ENCODE data around the gene RASSF5.
A peak's percentile ranks its signal among the peaks of the same experiment; 100 is the strongest.

Gene RASSF5

DNA sequence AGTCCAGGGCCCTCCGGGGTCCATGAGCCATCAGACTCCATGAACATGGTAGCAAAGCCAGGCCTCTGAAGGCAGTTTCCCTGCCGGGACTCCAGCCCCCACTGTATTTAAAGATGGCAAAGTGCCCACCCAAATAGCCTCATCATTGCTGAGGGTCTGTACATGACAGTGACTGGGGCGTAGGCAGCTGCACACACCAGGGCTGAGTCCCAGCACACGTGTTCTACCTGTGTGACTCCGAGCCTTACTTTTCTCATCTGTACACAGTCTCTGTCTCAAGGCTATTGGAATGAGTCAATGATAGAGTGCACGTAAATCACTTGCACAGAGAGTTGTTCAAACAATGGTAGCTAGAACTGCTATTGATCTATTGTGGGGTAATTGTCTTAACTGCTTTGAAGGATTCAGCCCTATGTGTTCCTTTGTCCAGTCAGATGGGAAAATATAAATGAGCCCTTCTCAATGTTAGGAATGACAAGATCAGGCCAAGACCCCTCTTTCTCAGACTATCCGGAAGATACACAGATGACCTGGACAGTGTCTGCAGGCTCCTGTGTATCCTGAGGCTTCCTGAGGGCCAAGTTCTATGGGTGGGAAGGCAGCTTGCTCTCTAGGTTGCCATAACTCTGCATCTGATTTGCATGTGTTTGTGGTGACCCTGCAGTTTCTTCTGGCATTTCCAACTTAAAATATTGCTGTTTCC is 48.9 kb downstream of the RASSF5 start:
- H3K9me3 ChIP-seq (ENCODE audit: low read length): no peaks in the 10 kb centered on the region
- peaks cover 6% of the 10 kb centered on the region for H3K4me1 ChIP-seq (ENCODE audit: insufficient read depth, low read length)
- H3K36me3 ChIP-seq (ENCODE audit: insufficient read depth, low read length): no peaks in the 10 kb centered on the region
- H3K4me3 ChIP-seq (ENCODE audit: low read depth in 1 of 2, low read length in 2 of 2): no peak overlapping the region
- peaks cover 0 to 4% of the 10 kb centered on the region in 2 donors for H3K27me3 ChIP-seq (ENCODE audit: control insufficient read depth in 1 of 2, insufficient read depth in 2 of 2, low read length in 2 of 2)
- H3K27ac ChIP-seq (ENCODE audit: low read depth, low read length): no peak overlapping the region
- H3K9ac ChIP-seq (ENCODE audit: low read length): no peak overlapping the region

- Histone ChIP-seq H3K36me3 (ENCODE audit: insufficient read depth, low read length) (no peaks in the 10 kb centered on the region), H3K4me3 (ENCODE audit: low read depth in 1 of 2, low read length in 2 of 2) (peak overlapping the region; percentile 56 to 57), H3K27me3 (ENCODE audit: control insufficient read depth in 1 of 2, insufficient read depth in 2 of 2, low read length in 2 of 2) (peaks cover 0 to 4% of the 10 kb centered on the region in 2 donors), H3K9ac (ENCODE audit: low read length) (no peak overlapping the region), H3K9me3 (ENCODE audit: low read length) (no peaks in the 10 kb centered on the region), H3K4me1 (ENCODE audit: insufficient read depth, low read length) (peaks cover 6% of the 10 kb centered on the region), H3K27ac (ENCODE audit: low read depth, low read length) (peak overlapping the region; percentile 44)
Measured at GRCh38 chr1:206556750-206557635, 49.7 kb downstream of the RASSF5 start.

DNA sequence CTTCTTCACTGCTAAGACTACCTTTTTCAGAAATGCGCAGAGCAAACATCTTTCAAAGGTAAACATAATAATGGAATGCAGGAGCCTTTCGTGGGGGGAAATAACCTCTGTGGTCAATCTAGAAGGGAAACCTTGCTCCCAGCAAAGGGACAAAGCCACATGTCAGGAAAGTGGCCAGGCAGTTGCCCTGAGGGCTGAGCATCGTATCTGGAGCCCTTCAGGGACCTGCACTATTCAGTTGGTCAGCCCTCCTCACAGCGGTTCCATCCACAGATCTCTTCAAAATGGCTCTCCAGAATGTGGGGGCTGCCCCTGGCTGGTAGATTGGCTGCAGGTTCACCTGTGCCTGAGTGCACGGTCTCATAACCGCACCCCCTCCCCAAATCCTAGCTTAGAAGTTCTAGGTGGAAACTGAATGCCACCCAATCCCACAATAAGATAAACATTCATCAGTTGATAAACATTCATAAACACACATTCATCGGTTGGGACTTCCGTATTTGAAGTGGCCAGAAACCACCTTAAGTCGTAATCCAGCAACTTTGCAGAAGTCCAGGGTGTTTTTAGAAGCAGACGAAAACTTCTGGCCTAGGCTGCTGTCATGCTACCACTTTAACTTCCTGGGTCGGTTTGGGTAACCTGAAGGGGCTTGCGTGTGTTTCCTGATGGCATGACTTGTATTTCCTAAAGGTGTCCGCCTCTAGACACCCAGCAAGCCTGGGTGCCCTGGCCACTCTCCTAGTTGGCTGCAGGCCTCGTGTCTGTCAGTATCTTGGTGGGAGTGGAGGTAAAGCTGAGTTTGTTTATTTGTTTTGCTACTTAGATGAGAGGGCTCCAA is 50.5 kb downstream of the RASSF5 start:
- H3K27ac ChIP-seq (ENCODE audit: low read depth, low read length): peak overlapping the region; percentile 44
- H3K4me3 ChIP-seq (ENCODE audit: low read depth in 1 of 2, low read length in 2 of 2): peak overlapping the region; percentile 56 to 57
- no peak overlapping the region for H3K9ac ChIP-seq (ENCODE audit: low read length)
- peaks cover 6% of the 10 kb centered on the region for H3K4me1 ChIP-seq (ENCODE audit: insufficient read depth, low read length)
- H3K36me3 ChIP-seq (ENCODE audit: insufficient read depth, low read length): no peaks in the 10 kb centered on the region
- no peaks in the 10 kb centered on the region for H3K9me3 ChIP-seq (ENCODE audit: low read length)
- H3K27me3 ChIP-seq (ENCODE audit: control insufficient read depth in 1 of 2, insufficient read depth in 2 of 2, low read length in 2 of 2): peaks cover 0 to 4% of the 10 kb centered on the region in 2 donors

GRCh38 chr1:206558794-206559671 is 51.7 kb downstream of the RASSF5 start:
- H3K9me3 ChIP-seq (ENCODE audit: low read length): no peaks in the 10 kb centered on the region
- H3K9ac ChIP-seq (ENCODE audit: low read length): no peak overlapping the region
- H3K36me3 ChIP-seq (ENCODE audit: insufficient read depth, low read length): no peaks in the 10 kb centered on the region
- no peak overlapping the region for H3K27ac ChIP-seq (ENCODE audit: low read depth, low read length)
- peaks cover 6% of the 10 kb centered on the region for H3K4me1 ChIP-seq (ENCODE audit: insufficient read depth, low read length)
- H3K4me3 ChIP-seq (ENCODE audit: low read depth in 1 of 2, low read length in 2 of 2): no peak overlapping the region
- peaks cover 0 to 4% of the 10 kb centered on the region in 2 donors for H3K27me3 ChIP-seq (ENCODE audit: control insufficient read depth in 1 of 2, insufficient read depth in 2 of 2, low read length in 2 of 2)

GRCh38 chr1:206559672-206559995 is 52.3 kb downstream of the RASSF5 start:
- Histone ChIP-seq H3K27ac (ENCODE audit: low read depth, low read length) (no peak overlapping the region), H3K9ac (ENCODE audit: low read length) (no peak overlapping the region), H3K27me3 (ENCODE audit: control insufficient read depth in 1 of 2, insufficient read depth in 2 of 2, low read length in 2 of 2) (peaks cover 0 to 4% of the 10 kb centered on the region in 2 donors), H3K4me3 (ENCODE audit: low read depth in 1 of 2, low read length in 2 of 2) (no peak overlapping the region), H3K36me3 (ENCODE audit: insufficient read depth, low read length) (no peaks in the 10 kb centered on the region), H3K4me1 (ENCODE audit: insufficient read depth, low read length) (peaks cover 6% of the 10 kb centered on the region), H3K9me3 (ENCODE audit: low read length) (no peaks in the 10 kb centered on the region)

- no peak overlapping the region for H3K9ac ChIP-seq (ENCODE audit: low read length)
- H3K4me3 ChIP-seq (ENCODE audit: low read depth in 1 of 2, low read length in 2 of 2): no peak overlapping the region
- no peaks in the 10 kb centered on the region for H3K36me3 ChIP-seq (ENCODE audit: insufficient read depth, low read length)
- H3K27me3 ChIP-seq (ENCODE audit: control insufficient read depth in 1 of 2, insufficient read depth in 2 of 2, low read length in 2 of 2): peaks cover 0 to 4% of the 10 kb centered on the region in 2 donors
- no peak overlapping the region for H3K27ac ChIP-seq (ENCODE audit: low read depth, low read length)
- peaks cover 6% of the 10 kb centered on the region for H3K4me1 ChIP-seq (ENCODE audit: insufficient read depth, low read length)
- H3K9me3 ChIP-seq (ENCODE audit: low read length): no peaks in the 10 kb centered on the region
Measured at GRCh38 chr1:206560007-206560716, 52.8 kb downstream of the RASSF5 start.

DNA sequence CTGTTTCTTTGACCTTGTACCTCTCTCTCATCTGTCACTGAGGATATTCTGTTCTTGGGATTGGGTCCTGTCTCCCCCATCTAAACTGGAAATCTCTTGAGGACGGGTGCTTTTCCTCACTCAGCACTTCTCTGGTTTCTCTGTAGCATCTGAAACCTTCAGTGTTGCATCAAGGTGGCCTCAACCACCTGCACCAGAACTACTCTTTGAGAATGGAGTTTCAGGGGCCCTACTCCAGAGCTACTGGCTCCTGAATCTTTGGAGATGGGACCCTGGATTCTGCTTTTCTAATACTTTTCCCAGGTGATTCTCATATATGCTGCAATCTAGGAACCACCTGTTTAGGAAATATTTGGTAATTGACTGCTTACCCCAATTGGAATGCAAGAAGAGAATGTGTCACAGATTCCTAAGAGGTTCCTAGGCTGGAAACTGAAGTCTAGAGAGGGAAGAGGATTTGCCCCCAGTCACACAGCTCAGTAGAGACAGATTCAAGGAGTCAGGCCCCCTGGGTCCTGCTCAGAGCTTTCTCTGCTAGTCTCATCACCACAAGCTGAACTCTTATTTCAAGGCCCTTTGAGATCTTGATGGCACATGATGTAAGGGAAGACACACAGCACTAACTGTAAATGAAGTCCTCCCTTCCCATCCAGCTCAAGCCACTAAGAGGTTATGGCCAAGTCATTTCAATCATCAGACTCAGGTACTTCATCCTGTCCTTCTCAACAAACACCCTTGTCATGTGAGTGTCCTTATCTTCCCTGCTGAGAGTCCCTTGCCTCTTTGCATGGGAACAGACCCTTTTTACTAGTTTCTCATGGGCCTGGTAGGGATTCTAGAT is 56.3 kb downstream of the RASSF5 start:
- Histone ChIP-seq H3K27ac (ENCODE audit: low read depth, low read length) (no peak overlapping the region), H3K9ac (ENCODE audit: low read length) (no peak overlapping the region), H3K27me3 (ENCODE audit: control insufficient read depth in 1 of 2, insufficient read depth in 2 of 2, low read length in 2 of 2) (peaks cover 0 to 4% of the 10 kb centered on the region in 2 donors), H3K36me3 (ENCODE audit: insufficient read depth, low read length) (no peaks in the 10 kb centered on the region), H3K4me1 (ENCODE audit: insufficient read depth, low read length) (no peaks in the 10 kb centered on the region), H3K9me3 (ENCODE audit: low read length) (no peaks in the 10 kb centered on the region), H3K4me3 (ENCODE audit: low read depth in 1 of 2, low read length in 2 of 2) (no peak overlapping the region)

DNA sequence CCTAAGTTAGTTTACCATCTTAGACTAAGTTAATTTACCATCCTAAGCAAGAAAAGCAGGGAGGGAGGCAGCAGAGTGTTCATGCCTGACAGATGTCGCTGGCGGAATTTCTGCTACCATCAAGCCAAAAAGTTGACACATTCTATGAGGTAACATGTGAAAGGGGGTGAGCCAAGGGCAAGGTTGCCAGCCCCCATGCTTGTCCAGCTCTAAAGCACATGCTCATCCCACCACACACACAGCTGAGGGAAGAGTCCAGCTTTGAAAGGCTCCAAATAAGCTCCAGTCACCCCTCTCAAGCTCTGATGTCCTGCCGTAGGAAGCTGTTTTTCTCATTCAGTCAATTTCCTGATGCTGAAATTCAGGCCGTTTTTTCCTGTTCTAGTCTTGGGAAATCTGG is 58.7 kb downstream of the RASSF5 start:
- Histone ChIP-seq H3K4me3 (ENCODE audit: low read depth in 1 of 2, low read length in 2 of 2) (no peak overlapping the region), H3K9ac (ENCODE audit: low read length) (no peak overlapping the region), H3K27me3 (ENCODE audit: control insufficient read depth in 1 of 2, insufficient read depth in 2 of 2, low read length in 2 of 2) (no peaks in the 10 kb centered on the region), H3K36me3 (ENCODE audit: insufficient read depth, low read length) (no peaks in the 10 kb centered on the region), H3K4me1 (ENCODE audit: insufficient read depth, low read length) (no peaks in the 10 kb centered on the region), H3K9me3 (ENCODE audit: low read length) (no peaks in the 10 kb centered on the region), H3K27ac (ENCODE audit: low read depth, low read length) (no peak overlapping the region)

DNA sequence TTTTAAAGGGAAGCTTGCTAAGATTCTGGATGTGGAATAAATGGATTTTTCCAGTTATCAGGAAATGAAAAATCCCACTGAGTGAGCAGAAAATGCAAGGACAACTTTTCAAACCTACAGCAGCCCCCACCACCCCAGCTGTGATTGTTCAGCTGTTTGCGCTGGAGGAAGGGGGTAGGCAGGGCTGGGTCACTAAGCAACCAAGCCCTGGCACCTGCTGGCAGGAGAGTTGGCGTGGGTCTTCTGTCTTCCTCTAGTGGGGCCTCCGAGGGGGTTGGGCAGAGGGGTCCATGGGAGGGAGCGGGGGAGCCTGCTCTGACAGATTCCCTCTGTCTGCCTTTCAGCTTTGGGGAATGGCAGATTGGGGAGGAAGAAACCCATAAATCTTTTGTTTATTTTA is 59.7 kb downstream of the RASSF5 start:
- no peak overlapping the region for H3K27ac ChIP-seq (ENCODE audit: low read depth, low read length)
- H3K4me3 ChIP-seq (ENCODE audit: low read depth in 1 of 2, low read length in 2 of 2): no peak overlapping the region
- no peak overlapping the region for H3K9ac ChIP-seq (ENCODE audit: low read length)
- H3K4me1 ChIP-seq (ENCODE audit: insufficient read depth, low read length): no peaks in the 10 kb centered on the region
- no peaks in the 10 kb centered on the region for H3K36me3 ChIP-seq (ENCODE audit: insufficient read depth, low read length)
- no peaks in the 10 kb centered on the region for H3K27me3 ChIP-seq (ENCODE audit: control insufficient read depth in 1 of 2, insufficient read depth in 2 of 2, low read length in 2 of 2)
- H3K9me3 ChIP-seq (ENCODE audit: low read length): no peaks in the 10 kb centered on the region

DNA sequence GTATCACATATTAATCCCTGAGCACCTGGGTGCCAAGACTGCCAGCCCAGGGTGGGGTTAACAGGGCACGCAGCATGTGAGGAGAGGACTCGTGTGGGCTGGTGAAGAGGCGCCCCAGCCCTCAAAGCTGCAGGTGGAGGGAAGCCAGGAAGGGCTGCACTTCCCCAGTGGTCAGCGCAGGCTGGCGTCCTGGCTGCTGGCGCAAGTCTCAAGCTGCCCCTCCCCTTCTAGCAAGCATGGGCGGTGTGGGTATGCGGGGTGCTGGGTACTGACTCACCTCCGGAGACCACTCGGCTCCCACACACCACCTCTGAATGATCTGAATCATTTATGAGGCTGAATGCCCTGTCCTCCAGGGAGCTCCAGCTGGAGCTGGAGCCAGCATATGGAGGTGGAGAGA is 60.9 kb downstream of the RASSF5 start:
- Histone ChIP-seq H3K9ac (ENCODE audit: low read length) (no peak overlapping the region), H3K4me3 (ENCODE audit: low read depth in 1 of 2, low read length in 2 of 2) (no peak overlapping the region), H3K9me3 (ENCODE audit: low read length) (no peaks in the 10 kb centered on the region), H3K36me3 (ENCODE audit: insufficient read depth, low read length) (no peaks in the 10 kb centered on the region), H3K4me1 (ENCODE audit: insufficient read depth, low read length) (no peaks in the 10 kb centered on the region), H3K27ac (ENCODE audit: low read depth, low read length) (no peak overlapping the region), H3K27me3 (ENCODE audit: control insufficient read depth in 1 of 2, insufficient read depth in 2 of 2, low read length in 2 of 2) (no peaks in the 10 kb centered on the region)

All from muscle layer of colon (tissue), 2 donors.